ENCODE data around the gene SUSD2. TPM values are rescaled to one million over a fixed set of nuclear protein-coding genes. Genes with fewer than 3 reads are reported as not detected.
"Not testable (repeated sequence)": the region's sequence is repeated elsewhere in the genome, so short reads cannot be mapped to it uniquely, and the experiment has no call there.

The SUSD2 gene
- polyA plus RNA-seq, 3 donors = 16.8 to 24.3 (median 17.5) TPM

DNA sequence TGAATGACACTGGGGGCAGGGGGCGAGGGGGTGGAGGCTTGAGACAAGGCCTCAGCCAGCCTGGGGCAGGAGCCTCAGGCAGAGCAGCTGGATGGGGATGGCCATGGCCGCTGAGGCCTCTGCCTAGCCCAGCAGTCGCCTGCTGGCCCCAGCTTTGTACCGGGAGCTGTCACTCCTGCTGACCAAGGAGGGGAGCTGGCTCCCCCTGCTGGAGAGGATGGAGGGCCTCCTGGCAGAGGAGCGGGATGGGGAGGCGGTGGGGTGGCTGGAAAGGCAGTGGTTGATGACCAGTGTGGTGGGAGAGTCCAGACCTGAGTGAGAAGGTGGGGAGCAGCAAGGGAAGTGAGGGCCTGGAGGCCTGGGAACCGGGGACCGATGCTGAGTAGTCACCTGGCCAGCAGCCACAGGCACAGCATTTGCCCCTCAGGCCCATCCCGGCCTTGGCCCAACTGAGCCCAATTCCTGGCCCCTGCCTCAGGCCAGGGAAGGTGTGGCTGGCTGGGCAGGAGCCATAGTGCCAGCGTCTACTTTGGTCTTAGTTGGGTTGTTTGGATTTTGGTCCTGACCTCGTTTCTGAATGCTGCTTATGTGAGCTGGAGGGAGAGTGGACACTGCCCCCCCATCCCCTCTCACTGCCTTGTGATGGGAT, 6.0 kb upstream of the SUSD2 start:
- no peak for DNase-seq

DNA sequence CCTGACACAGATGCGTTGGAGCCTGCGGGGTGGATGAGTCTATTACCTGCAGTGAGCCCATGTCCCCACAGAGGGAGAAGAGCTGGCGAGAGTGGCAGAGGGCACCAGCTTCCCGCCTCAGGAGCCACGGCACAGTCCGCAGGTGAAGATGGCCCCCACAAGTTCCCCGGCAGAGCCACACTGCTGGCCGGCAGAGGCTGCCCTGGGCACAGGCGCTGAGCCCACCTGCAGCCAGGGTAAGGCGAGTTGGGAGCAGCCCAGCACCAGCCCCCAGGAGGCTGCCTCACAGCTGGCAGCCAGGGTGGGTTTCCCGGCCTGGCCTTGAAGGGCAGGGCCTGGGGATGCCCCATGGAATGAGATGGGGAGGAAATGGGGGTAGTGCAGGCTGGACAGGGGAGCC, 5.2 kb upstream of the SUSD2 start:
- DNase-seq = no peak

DNA sequence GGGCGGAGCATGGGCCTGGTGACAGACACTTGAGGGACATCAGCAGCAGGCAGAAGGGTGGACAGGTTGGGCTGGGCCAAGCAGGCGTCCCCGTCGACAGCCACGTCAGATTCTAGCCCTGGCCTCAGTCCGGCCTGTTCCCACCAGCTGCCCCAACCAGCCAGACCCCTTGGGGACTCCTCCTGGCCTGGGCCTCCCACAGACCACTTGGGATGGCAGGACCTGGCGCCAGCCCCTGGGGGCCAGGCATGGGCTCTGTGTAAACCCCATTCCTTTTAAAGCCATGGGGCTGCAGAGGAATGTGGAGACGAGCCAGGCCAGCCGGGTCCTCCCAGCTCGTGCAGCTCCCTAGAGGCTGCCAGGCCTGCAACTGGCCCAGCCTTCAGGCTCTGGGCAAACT, 4.7 kb upstream of the SUSD2 start:
- no peak for DNase-seq

DNA sequence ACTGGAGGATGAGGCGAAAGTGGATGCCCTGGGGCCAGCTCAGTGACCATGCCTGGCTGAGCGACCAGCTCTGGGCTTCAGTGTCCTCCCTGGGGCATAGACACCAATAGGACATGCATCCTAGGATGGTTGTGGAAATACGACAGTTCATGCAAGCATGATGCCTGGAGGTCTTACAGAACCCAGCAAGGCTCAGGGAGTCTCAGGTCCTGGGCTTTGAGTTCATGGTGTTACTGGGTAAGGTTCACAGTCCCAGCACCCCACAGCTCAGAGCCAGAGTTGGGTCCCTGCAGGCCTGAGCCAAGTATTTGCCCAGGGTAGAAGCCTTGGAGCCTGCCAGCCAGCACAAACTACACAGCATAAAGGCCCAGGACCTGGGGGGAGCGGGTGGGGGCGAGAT, 4.2 kb upstream of the SUSD2 start:
- no peak for DNase-seq

DNA sequence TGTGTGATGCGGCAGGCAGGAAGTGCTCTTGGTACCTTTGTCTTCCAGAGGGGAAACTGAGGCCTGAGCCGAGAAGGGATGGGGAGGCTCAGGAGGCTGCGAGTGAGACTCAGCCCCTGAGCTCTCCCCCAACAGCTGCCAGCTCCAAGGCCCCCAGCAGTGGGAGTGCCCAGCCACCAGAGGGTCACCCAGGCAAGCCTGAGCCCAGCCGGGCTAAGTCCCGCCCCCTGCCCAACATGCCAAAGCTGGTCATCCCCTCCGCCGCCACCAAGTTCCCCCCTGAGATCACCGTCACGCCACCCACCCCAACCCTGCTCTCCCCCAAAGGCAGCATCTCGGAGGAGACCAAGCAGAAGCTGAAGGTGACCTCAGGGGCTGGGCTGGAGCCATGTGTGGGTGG, 3.8 kb upstream of the SUSD2 start:
- no peak for DNase-seq

DNA sequence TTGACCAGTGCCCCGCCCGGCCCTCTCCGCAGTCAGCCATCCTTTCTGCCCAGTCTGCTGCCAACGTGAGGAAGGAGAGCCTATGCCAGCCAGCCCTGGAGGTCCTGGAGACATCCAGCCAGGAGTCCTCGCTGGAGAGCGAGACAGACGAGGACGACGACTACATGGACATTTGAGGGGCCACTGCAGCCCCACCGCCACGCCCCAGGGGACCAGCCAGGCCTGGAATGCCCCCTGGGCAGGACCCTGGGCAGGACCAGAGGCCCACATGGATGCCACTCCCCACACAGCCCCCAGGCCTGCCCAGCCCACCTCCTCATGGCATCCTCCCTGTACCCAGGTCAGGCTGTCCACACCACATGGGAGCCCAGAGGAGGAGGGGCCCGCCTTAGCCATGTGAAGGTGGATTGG, 3.3 kb upstream of the SUSD2 start:
- no peak for DNase-seq

DNA sequence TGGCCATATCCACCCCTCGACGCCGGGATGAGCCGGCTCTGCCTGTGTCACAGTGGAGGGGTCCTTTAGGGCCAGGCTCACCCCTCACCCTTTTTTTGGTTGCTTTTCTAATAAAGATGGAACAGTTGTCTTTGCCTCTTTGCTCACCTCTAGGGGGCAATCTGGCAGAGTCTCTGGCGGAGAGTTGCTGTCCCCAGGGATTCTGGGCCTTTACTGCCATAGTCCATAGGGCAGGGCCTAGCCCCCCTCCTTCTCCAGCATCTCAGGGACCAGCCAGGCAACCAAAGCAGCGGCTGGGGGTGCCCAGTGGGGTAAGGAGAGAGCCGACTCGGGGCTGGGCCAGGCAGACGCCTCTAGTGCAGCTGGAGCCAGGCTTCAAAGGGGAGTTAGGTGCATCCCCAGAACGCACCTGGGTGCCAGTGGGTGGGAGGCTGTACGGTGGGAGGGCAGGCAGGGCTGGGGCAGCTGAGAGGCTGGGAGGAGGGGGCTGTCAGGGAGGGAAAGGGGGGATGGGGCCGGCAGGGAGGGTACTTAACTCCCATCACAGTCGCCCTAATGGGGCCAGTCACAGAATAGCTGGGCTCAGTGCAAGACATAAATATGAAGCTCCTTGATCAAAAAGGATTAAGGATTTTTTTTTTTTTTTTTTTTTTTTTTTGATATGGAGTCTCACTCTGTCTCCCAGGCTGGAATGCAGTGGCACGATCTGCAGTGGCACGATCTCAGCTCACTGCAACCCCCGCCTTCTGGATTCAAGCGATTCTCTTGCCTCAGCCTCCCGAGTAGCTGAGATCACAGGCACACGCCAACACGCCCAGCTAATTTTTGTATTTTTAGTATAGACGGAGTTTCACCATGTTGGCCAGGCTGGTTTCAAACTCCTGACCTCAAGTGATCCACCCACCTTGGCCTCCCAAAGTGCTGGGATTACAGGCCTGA, 2.5 kb upstream of the SUSD2 start:
- DNase-seq = no peak

DNA sequence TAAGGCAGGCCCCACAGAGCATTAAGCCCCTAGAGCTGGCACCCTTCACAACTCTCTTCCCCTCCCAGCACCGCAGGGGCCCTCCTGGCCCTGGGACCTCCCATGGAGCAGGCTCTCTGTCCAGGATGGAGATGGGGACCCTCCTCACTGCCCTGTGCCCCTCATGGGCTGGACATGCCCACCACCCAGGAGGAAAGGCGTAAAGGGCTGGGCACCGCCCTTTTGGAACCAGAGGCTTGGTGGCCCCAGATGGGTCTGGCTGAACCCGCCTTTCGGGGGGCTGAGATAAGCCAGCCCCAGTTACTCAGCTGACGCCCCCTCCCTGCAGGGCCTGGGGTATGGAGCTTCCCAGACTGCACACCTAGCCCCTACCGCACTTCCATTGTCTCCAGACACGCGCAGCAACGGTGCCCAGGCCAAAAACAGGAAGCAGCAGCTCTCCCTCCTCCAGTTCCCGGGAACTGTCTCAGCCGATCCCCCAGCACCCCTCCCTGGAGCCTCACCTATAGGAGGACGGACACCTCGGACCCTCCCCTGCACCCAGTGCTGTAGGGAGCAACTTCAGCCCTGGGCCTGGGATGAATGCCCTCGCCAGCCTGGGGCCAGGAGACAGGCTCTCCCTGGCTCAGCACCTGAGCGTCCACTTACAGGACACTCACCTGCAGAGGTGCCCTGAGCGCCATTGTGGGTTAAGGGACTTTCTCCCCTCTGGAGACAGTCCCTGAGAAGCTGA, 1.6 kb upstream of the SUSD2 start:
- no peak for DNase-seq

DNA sequence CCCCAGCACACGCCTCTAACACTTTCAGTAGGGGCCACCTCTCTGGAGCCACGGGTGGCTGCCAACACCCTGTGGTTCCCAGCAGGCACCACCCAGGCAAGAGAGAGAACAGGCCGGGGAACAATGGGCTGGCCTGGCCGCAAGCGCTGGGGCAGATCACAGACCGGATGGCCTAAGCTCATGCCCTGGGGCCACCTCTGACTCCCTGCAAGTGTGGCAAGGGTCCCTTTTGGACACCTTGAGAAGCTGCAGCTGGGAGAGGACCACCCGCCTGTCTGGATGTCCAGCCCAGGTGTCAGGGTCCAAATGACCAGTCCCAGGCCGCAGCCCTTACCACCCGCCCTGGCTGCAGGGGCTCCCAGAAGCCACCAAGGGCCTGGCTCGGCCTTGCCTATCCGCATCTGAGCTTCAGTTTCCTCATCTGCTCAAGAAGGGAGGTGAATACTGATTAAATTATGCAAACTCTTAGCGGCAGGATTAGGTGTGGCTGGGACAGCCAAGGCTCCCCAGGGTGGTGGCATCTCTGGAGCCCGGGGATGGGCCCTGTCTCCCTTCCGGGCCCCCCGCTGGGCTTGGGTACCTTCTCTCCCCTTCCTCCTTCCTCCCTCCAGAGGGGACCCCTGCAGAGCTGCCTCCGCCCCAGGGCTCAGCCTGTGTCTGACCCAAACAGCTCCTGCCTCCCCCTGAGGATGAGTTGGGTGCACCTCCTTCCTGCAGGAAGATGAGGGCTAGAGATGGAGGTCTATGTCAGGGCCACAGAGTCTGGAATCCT, 785 bp upstream of the SUSD2 start:
- no peak for DNase-seq

DNA sequence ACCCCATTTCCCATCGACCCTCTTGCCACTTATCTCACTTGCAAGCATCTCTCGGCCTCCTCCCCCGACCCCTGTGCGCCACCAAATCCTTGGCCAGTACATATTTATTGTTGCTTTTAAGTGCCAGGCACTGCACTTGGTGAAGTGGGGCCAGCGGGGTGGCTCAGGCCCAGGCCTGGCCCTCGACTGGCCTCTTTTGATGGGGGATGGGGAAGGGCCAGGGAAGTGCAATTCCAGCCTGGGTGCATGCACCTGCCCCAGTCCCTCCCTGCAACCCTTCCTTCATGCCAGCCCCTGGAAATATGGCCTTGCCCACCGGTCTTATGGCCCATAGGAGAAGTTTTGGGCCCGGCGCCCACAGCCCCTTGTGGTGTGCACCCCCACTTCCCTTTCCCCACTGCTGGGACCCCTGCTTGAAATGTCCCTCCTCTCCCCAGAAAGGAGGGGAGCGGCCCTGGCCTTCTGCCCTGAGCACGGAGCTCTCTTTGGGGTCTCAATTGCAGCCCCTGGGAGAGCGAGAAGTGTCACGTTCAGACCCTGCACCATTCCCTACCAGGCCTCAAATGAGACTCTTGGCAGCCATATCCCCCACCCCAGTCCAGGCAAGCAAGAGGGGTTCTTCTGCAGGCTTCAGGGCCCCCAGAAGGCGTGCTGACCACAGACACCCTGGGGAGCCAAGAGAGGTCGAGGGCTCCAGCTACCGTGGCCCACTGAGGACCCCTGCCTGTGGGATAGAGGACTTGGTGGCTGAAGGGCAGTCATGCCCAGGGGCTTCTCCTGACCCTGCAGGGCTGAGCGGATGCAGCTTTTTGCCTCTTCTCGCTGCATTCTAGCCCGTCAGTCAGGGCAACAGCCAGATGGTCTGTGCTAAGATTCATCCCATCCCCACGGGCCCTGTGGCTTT, 961 bp downstream of the SUSD2 start:
- DNase-seq = no peak

DNA sequence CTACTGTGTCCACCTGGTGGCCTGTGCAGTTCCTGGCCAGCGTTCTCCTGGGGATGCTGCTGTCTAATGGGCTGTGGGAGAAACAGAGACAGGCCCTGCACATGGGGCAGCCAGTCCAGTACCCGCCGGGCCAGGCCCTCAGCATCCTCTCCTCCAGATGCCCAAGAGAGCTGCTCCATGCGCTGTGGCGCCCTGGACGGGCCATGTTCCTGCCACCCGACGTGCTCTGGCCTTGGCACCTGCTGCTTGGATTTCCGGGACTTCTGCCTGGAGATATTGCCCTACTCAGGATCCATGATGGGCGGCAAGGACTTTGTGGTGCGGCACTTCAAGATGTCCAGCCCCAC, 1.6 kb downstream of the SUSD2 start:
- DNase-seq = not testable (repeated sequence)

DNA sequence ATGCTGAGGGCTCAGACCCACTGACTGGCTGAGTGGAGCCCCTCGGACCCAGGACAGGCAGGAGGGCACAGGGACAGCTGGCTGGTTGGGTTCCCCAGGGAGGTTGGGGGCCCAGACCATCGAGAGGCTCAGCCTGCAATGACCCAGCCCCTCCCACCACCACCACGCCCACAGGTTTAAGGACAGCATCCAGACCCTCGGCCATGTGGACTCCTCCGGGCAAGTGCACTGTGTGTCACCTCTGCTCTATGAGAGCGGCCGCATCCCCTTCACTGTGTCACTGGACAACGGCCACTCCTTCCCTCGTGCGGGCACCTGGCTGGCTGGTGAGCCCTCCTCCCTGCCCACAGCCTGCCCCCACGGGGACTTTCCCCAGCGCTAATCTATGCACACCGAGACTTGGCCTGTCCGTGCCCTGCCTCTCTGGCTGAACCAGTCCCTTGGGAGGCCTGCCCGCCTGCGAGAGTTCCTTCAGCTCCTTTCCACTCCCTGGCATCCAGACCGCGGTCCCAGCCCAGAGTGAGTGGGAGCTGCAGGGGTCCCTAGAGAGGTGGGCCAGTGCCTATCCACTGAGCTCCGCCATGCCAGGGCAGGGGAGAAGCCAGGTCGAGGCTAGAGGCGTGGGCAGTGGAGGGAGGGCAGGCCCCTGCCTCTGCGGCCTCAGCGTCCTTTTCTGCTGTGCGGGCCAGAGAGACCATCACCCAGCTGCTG, 2.2 kb downstream of the SUSD2 start:
- no peak for DNase-seq

DNA sequence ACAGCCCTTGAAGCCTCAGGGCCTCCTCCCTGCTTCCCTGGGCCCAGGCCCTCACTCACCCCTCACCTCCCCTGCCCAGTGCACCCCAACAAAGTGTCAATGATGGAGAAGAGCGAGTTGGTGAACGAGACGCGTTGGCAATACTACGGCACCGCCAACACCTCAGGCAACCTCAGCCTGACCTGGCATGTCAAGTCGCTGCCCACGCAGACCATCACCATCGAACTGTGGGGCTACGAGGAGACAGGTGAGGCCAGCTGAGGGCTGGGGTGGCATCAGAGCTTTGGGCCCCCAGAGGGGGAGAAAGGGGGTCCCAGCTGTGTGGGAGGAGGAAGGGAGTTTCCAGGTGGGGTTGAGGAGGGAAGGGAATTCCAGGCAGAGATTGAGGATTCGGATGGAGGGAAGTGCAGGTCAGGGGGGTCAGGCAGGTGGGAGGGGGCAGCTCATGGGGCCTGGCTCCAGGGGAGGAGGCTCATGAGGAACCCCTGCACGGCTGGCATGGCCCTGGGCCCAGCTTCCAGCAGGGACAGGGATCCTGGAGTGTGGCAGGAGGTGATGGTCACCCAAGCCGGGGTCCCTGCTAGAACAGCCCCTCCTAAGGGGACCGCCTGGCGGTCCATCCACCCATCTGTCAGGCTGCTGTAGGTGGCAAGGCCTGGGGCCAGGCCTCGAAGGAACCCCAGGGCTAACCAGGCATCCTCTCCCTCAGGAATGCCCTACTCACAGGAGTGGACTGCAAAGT, 2.9 kb downstream of the SUSD2 start:
- no peak for DNase-seq

DNA sequence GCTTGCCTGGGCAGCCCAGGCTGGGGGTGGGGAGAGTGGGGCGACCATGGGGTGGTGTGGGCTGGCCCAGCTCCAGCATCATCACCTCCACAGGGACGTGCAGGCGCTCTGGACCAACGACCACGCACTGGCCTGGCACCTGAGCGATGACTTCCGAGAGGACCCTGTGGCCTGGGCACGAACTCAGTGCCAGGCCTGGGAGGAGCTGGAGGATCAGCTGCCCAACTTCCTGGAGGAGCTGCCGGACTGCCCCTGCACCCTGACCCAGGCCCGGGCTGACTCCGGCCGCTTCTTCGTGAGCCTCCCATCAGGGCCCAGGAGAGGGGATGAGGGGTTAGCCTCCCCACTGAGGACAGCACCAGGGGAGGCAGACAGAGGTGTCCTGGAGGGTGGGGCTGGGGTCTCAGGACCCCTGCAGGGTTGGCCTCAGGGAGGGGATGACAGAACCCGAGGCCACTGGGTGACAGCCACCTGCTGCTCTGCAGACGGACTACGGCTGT, 3.8 kb downstream of the SUSD2 start:
- DNase-seq = no peak

DNA sequence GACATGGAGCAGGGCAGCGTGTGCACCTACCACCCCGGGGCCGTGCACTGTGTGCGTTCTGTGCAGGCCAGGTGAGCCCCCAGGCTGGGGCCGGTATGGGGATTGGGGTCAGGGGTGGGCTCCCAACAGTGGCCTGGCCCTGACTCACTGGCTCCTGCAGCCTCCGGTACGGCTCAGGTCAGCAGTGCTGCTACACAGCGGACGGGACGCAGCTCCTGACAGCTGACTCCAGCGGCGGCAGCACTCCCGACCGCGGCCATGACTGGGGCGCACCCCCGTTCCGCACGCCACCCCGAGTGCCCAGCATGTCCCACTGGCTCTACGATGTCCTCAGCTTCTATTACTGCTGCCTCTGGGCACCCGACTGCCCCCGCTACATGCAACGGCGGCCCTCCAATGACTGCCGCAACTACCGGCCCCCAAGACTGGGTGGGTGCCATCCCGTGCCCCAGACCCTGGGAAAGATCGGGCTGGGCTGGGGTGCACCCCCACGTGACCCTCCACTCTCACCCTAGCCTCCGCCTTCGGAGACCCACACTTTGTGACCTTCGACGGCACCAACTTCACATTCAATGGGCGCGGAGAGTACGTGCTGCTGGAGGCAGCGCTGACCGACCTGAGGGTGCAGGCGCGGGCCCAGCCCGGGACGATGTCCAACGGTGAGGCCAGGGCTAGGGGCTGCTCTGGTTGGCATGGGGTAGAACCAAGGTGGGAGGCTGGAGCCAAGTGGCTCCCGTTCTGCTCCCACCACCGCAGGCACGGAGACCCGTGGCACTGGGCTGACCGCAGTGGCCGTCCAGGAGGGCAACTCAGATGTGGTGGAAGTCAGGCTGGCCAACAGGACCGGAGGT, 4.4 kb downstream of the SUSD2 start:
- DNase-seq = no peak

DNA sequence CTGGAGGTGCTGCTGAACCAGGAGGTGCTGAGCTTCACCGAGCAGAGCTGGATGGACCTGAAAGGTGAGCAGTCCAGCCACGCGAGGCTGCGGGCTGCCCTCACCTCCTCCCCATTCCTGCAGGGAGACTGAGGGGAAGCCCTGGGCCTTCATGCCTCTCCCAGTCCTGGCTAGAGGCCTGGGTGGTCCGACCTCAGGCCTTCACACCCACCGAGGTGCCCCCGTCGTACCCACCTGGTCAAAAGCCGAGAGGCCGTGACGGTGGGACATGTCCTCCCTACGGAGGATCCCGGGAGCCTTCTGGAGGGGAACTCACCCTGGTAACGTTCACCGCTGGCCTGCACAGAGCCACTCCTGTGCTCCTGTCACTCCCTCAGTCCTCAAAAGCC, 5.1 kb downstream of the SUSD2 start:
- no peak for DNase-seq

DNA sequence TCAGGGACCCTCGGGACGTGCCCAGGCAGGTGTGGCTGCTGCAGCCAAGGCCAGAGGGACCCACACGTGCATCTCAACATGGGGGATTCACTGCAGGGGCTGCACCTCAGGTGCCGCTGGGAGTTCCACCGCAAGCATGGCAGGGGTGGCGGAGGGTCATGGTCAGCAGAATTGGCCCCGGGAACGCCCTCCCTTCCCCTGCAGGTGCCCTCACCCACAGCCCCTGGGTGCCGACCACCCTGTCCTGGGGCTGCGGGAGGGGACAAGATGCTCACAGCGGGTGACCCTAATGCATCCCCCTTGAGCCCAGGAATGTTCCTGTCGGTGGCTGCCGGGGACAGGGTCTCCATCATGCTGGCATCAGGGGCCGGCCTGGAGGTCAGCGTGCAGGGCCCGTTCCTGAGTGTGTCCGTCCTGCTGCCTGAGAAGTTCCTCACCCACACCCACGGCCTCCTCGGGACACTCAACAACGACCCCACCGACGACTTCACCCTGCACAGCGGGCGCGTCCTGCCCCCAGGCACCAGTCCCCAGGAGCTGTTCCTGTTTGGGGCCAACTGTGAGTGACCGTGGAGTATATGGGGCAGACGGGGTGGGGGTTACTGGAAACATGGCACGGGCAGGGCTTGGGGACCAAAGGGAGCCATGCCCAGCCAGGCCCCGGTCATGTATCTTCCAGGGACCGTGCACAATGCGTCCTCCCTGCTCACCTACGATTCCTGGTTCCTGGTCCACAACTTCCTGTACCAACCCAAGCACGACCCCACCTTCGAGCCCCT, 5.8 kb downstream of the SUSD2 start:
- no peak for DNase-seq

Data from renal pelvis (tissue), 4 donors.